ENCODE measurements around the gene NUDT13. TPM values are rescaled to one million over a fixed set of nuclear protein-coding genes. Genes with fewer than 3 reads are reported as not detected.

Gene NUDT13
- total and polyA plus RNA-seq, 7 donors, result 1.8 to 5.4 (median 2.2) TPM

- Histone ChIP-seq H3K36me3 (peaks cover 10 to 86% (median 37%) of the 10 kb centered on the region in 4 donors), H3K4me3 (no peak overlapping the region), H3K9me3 (no peaks in the 10 kb centered on the region), H3K27ac (no peak overlapping the region), H3K4me1 (peaks cover 0 to 5% (median 0%) of the 10 kb centered on the region in 4 donors), H3K27me3 (no peaks in the 10 kb centered on the region)
- TF ChIP-seq CTCF (IDR thresholded peaks at IDR 0.05), result no peak
- TF ChIP-seq EP300 (IDR thresholded peaks at IDR 0.05), result no peak
- no peak for TF ChIP-seq POLR2A (IDR thresholded peaks at IDR 0.05)
- no peak for TF ChIP-seq POLR2AphosphoS5 (IDR thresholded peaks at IDR 0.05)
- 84 to 91% methylated on average over 3 of the region's 3 CpGs for WGBS, 2 donors
- DNase-seq, result no peak
- intact Hi-C loops (cut with DNase I), result no loop called here
Measured at GRCh38 chr10:73156054-73156453, 45.8 kb downstream of the NUDT13 start.

- Histone ChIP-seq H3K4me1 (peaks cover 0 to 25% (median 9%) of the 10 kb centered on the region in 4 donors), H3K9me3 (no peaks in the 10 kb centered on the region), H3K36me3 (peaks cover 3 to 76% (median 21%) of the 10 kb centered on the region in 4 donors), H3K27ac (no peak overlapping the region), H3K27me3 (no peaks in the 10 kb centered on the region), H3K4me3 (no peak overlapping the region)
- DNase-seq, result no peak
- intact Hi-C loops (cut with DNase I), result no loop called here
- TF ChIP-seq EP300 (IDR thresholded peaks at IDR 0.05) (no peak), POLR2AphosphoS5 (IDR thresholded peaks at IDR 0.05) (no peak), CTCF (IDR thresholded peaks at IDR 0.05) (peak; percentile 20 to 70 (median 58))
- 4 to 6% methylated on average over 5 of the region's 5 CpGs for WGBS, 2 donors
Measured at GRCh38 chr10:73159038-73159648, 48.9 kb downstream of the NUDT13 start.

GRCh38 chr10:73161079-73161478 is 50.8 kb downstream of the NUDT13 start:
- peaks cover 3 to 57% (median 13%) of the 10 kb centered on the region in 4 donors for H3K36me3 ChIP-seq
- intact Hi-C loops (cut with DNase I), result no loop called here
- peaks cover 0 to 31% (median 15%) of the 10 kb centered on the region in 4 donors for H3K4me1 ChIP-seq
- H3K27ac ChIP-seq, result no peak overlapping the region
- 91 to 92% methylated on average over 1 of the region's 1 CpG for WGBS, 2 donors
- no peaks in the 10 kb centered on the region for H3K27me3 ChIP-seq
- no peaks in the 10 kb centered on the region for H3K9me3 ChIP-seq
- TF ChIP-seq POLR2AphosphoS5 (IDR thresholded peaks at IDR 0.05) (no peak), POLR2A (IDR thresholded peaks at IDR 0.05) (no peak)
- DNase-seq, result no peak
- no peak overlapping the region for H3K4me3 ChIP-seq

- intact Hi-C loops (cut with DNase I), result no loop called here
- no peak for DNase-seq
- WGBS, 2 donors, result 96 to 97% methylated on average over 3 of the region's 3 CpGs
Measured at GRCh38 chr10:73161662-73162061, 51.4 kb downstream of the NUDT13 start.

GRCh38 chr10:73163096-73163495 is 52.8 kb downstream of the NUDT13 start:
- H3K36me3 ChIP-seq, result peaks cover 0 to 37% (median 7%) of the 10 kb centered on the region in 4 donors
- H3K9me3 ChIP-seq, result no peaks in the 10 kb centered on the region
- H3K4me3 ChIP-seq, result no peak overlapping the region
- no peak overlapping the region for H3K27ac ChIP-seq
- TF ChIP-seq CTCF (IDR thresholded peaks at IDR 0.05), result no peak
- TF ChIP-seq EP300 (IDR thresholded peaks at IDR 0.05), result no peak
- TF ChIP-seq POLR2AphosphoS5 (IDR thresholded peaks at IDR 0.05), result no peak
- no peak for TF ChIP-seq POLR2A (IDR thresholded peaks at IDR 0.05)
- peaks cover 0 to 44% (median 28%) of the 10 kb centered on the region in 4 donors for H3K4me1 ChIP-seq
- DNase-seq, result no peak
- 96 to 99% methylated on average over 2 of the region's 2 CpGs for WGBS, 2 donors
- intact Hi-C loops (cut with DNase I), result no loop called here
- H3K27me3 ChIP-seq, result no peaks in the 10 kb centered on the region

More at GRCh38 chr10:73161662-73162061, 51.4 kb downstream of the NUDT13 start:
- no peaks in the 10 kb centered on the region for H3K9me3 ChIP-seq
- peaks cover 3 to 51% (median 10%) of the 10 kb centered on the region in 4 donors for H3K36me3 ChIP-seq
- no peak overlapping the region for H3K27ac ChIP-seq
- TF ChIP-seq CTCF (IDR thresholded peaks at IDR 0.05), result no peak
- no peak for TF ChIP-seq POLR2AphosphoS5 (IDR thresholded peaks at IDR 0.05)
- no peak for TF ChIP-seq POLR2A (IDR thresholded peaks at IDR 0.05)
- TF ChIP-seq EP300 (IDR thresholded peaks at IDR 0.05), result no peak
- H3K4me3 ChIP-seq, result no peak overlapping the region
- peaks cover 0 to 37% (median 20%) of the 10 kb centered on the region in 4 donors for H3K4me1 ChIP-seq
- H3K27me3 ChIP-seq, result no peaks in the 10 kb centered on the region

Data from sigmoid colon (tissue), 7 donors.